ENCODE measurements around the gene RPS6KA6. TPM values are rescaled to one million over a fixed set of nuclear protein-coding genes. Genes with fewer than 3 reads are reported as not detected.
A peak's percentile ranks its signal among the peaks of the same experiment; 100 is the strongest.

The RPS6KA6 gene
- polyA plus RNA-seq, 1 of the 3 experiments (the other 2 are of a cell fraction) = 1.7 TPM

DNA sequence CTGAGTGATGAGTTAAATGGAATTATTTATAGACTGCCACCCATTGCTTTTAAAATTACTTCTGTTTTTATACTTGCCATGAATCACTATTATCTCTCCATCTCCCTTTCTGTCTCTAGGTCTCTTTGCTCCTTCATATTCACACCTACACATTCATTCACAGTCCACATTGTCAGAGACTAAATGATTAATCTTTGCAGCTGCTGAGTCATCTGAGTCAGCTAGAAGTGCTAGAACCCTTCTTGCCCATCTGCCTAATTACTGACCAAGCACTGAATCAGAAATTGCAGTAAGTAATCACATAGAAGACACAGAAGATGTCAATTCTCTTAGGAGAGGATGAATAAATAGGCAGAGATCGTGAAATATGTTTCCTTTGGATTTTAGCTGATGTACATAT lies 31.6 kb upstream of the RPS6KA6 start:
- 4% methylated on average over 1 of the region's 1 CpG for WGBS (ENCODE audit: low lambda C conversion rate)

DNA sequence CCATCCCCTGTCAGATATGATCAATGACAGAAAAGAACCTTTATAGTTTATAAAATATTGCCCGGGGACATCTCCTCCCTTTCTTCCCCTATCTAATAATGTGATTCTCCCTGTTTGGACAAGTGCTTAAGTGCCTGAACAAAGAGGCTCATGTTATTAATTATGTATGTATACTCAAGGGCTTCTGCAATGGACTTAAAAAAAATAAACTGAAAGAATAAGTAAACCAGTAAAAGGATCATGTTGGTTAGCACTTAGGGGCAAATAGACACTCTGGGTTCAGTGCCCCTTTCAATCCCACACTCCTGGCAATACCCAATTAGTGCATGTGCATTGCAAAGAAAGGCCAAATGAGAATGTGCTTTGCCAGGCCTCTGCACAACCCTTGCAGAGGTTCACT lies 30.7 kb upstream of the RPS6KA6 start:
- H3K4me2 ChIP-seq = no peak overlapping the region
- H3K4me3 ChIP-seq (ENCODE audit: low read depth in 2 of 2, low read length in 1 of 2) = no peak overlapping the region
- H3K9me2 ChIP-seq = no peaks in the 10 kb centered on the region
- no peak for TF ChIP-seq RAD21 (IDR thresholded peaks at IDR 0.05; ENCODE audit: low read length)
- peak in 1 of 2 experiments; percentile 21; a peak in 1 of 4 replicates for TF ChIP-seq EP300 (IDR thresholded peaks at IDR 0.05; ENCODE audit: borderline replicate concordance in 1 of 2, low read depth in 1 of 2, low read length in 1 of 2)
- H3K9me3 ChIP-seq = no peaks in the 10 kb centered on the region
- no peaks in the 10 kb centered on the region for H3F3A ChIP-seq (replicated peaks; ENCODE audit: insufficient read depth)
- no peaks in the 10 kb centered on the region for H3K79me2 ChIP-seq (ENCODE audit: insufficient read depth)
- ChIA-PET POLR2A (no interaction called here), CTCF (no interaction called here)
- peaks cover 0 to 2% of the 10 kb centered on the region in 2 experiments; a peak in 2 of 4 replicates for H3K4me1 ChIP-seq (ENCODE audit: control insufficient read depth in 1 of 2, insufficient read depth in 2 of 2, low read depth in 1 of 2, low read length in 1 of 2)
- H3K27me3 ChIP-seq (ENCODE audit: insufficient read depth) = no peaks in the 10 kb centered on the region
- no peak overlapping the region for H2AFZ ChIP-seq (ENCODE audit: low read depth)
- WGBS (ENCODE audit: low lambda C conversion rate) = 19% methylated on average over 1 of the region's 1 CpG
- no peak overlapping the region for H3K27ac ChIP-seq (ENCODE audit: low read depth in 2 of 2, low read length in 1 of 2)
- H4K20me1 ChIP-seq (ENCODE audit: insufficient read depth) = no peaks in the 10 kb centered on the region
- no peak overlapping the region for H3K9ac ChIP-seq
- DNase-seq = peak; percentile 11
- H3K36me3 ChIP-seq (replicated peaks in 1 of 2; ENCODE audit: control insufficient read depth in 1 of 2, insufficient read depth in 2 of 2, low read length in 1 of 2) = no peaks in the 10 kb centered on the region

More for the DNA sequence above, 31.6 kb upstream of the RPS6KA6 start:
- Histone ChIP-seq H3K4me1 (ENCODE audit: control insufficient read depth in 1 of 2, insufficient read depth in 2 of 2, low read depth in 1 of 2, low read length in 1 of 2) (peaks cover 0 to 2% of the 10 kb centered on the region in 2 experiments; a peak in 2 of 4 replicates), H2AFZ (ENCODE audit: low read depth) (no peak overlapping the region), H3K9me2 (no peaks in the 10 kb centered on the region), H3K27ac (ENCODE audit: low read depth in 2 of 2, low read length in 1 of 2) (no peak overlapping the region), H3K4me2 (no peak overlapping the region), H3K9me3 (no peaks in the 10 kb centered on the region), H3K79me2 (ENCODE audit: insufficient read depth) (no peaks in the 10 kb centered on the region), H3K9ac (no peak overlapping the region), H3K36me3 (replicated peaks in 1 of 2; ENCODE audit: control insufficient read depth in 1 of 2, insufficient read depth in 2 of 2, low read length in 1 of 2) (no peaks in the 10 kb centered on the region), H4K20me1 (ENCODE audit: insufficient read depth) (no peaks in the 10 kb centered on the region), H3F3A (replicated peaks; ENCODE audit: insufficient read depth) (no peaks in the 10 kb centered on the region), H3K27me3 (ENCODE audit: insufficient read depth) (no peaks in the 10 kb centered on the region), H3K4me3 (ENCODE audit: low read depth in 2 of 2, low read length in 1 of 2) (no peak overlapping the region)
- DNase-seq = no peak
- ChIA-PET CTCF (no interaction called here), POLR2A (no interaction called here)
- TF ChIP-seq, protein P1, sequence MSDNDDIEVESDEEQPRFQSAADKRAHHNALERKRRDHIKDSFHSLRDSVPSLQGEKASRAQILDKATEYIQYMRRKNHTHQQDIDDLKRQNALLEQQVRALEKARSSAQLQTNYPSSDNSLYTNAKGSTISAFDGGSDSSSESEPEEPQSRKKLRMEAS (IDR thresholded peaks at IDR 0.05; ENCODE audit: low read depth) = no peak
- TF ChIP-seq, protein P2, sequence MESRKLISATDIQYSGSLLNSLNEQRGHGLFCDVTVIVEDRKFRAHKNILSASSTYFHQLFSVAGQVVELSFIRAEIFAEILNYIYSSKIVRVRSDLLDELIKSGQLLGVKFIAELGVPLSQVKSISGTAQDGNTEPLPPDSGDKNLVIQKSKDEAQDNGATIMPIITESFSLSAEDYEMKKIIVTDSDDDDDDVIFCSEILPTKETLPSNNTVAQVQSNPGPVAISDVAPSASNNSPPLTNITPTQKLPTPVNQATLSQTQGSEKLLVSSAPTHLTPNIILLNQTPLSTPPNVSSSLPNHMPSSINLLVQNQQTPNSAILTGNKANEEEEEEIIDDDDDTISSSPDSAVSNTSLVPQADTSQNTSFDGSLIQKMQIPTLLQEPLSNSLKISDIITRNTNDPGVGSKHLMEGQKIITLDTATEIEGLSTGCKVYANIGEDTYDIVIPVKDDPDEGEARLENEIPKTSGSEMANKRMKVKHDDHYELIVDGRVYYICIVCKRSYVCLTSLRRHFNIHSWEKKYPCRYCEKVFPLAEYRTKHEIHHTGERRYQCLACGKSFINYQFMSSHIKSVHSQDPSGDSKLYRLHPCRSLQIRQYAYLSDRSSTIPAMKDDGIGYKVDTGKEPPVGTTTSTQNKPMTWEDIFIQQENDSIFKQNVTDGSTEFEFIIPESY (IDR thresholded peaks at IDR 0.05; ENCODE audit: borderline replicate concordance, low read depth) = no peak
- no peak for TF ChIP-seq GATA2 (CRISPR knock-in tag; IDR thresholded peaks at IDR 0.05)

DNA sequence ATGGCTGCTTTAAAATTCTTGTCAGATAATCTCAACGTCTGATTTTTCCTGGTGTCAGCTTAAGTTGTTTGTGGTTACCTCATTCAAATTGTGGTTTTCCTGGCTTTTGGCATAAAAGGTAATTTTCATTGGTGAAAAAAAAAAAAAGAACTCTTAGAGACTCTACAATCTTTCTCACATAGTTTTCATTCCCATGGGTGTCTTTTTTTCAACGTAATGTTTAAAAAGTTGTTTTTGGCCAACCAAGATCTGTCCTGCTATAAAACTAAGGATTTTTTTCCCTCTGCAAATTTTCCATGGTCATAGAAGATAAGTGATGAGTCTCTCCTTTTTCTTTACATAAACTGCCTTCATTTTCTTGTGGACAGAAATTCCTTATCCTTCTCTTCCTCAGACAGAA lies 28.9 kb upstream of the RPS6KA6 start:
- Histone ChIP-seq H3K9ac (no peak overlapping the region), H3K4me3 (ENCODE audit: low read depth in 2 of 2, low read length in 1 of 2) (no peak overlapping the region), H3K27me3 (ENCODE audit: insufficient read depth) (no peaks in the 10 kb centered on the region), H2AFZ (ENCODE audit: low read depth) (no peak overlapping the region), H3K27ac (ENCODE audit: low read depth in 2 of 2, low read length in 1 of 2) (no peak overlapping the region), H3K9me2 (no peaks in the 10 kb centered on the region), H3K79me2 (ENCODE audit: insufficient read depth) (no peaks in the 10 kb centered on the region), H3K4me1 (ENCODE audit: control insufficient read depth in 1 of 2, insufficient read depth in 2 of 2, low read depth in 1 of 2, low read length in 1 of 2) (peaks cover 0 to 2% of the 10 kb centered on the region in 2 experiments; a peak in 2 of 4 replicates), H3K36me3 (replicated peaks in 1 of 2; ENCODE audit: control insufficient read depth in 1 of 2, insufficient read depth in 2 of 2, low read length in 1 of 2) (no peaks in the 10 kb centered on the region), H3F3A (replicated peaks; ENCODE audit: insufficient read depth) (no peaks in the 10 kb centered on the region), H3K9me3 (no peaks in the 10 kb centered on the region), H4K20me1 (ENCODE audit: insufficient read depth) (no peaks in the 10 kb centered on the region), H3K4me2 (no peak overlapping the region)
- CTCF ChIA-PET = interaction anchor here (0.7 to 0.8 kb wide), 2 partner anchors 9 to 317 kb away, joined by 3 read pairs; no protein-coding TSS in a partner anchor
- DNase-seq = no peak
- WGBS (ENCODE audit: low lambda C conversion rate) = 25% methylated on average over 2 of the region's 2 CpGs
- POLR2A ChIA-PET = no interaction called here
- TF ChIP-seq, protein P3, sequence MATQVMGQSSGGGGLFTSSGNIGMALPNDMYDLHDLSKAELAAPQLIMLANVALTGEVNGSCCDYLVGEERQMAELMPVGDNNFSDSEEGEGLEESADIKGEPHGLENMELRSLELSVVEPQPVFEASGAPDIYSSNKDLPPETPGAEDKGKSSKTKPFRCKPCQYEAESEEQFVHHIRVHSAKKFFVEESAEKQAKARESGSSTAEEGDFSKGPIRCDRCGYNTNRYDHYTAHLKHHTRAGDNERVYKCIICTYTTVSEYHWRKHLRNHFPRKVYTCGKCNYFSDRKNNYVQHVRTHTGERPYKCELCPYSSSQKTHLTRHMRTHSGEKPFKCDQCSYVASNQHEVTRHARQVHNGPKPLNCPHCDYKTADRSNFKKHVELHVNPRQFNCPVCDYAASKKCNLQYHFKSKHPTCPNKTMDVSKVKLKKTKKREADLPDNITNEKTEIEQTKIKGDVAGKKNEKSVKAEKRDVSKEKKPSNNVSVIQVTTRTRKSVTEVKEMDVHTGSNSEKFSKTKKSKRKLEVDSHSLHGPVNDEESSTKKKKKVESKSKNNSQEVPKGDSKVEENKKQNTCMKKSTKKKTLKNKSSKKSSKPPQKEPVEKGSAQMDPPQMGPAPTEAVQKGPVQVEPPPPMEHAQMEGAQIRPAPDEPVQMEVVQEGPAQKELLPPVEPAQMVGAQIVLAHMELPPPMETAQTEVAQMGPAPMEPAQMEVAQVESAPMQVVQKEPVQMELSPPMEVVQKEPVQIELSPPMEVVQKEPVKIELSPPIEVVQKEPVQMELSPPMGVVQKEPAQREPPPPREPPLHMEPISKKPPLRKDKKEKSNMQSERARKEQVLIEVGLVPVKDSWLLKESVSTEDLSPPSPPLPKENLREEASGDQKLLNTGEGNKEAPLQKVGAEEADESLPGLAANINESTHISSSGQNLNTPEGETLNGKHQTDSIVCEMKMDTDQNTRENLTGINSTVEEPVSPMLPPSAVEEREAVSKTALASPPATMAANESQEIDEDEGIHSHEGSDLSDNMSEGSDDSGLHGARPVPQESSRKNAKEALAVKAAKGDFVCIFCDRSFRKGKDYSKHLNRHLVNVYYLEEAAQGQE (IDR thresholded peaks at IDR 0.05; ENCODE audit: low read depth, low read length) = no peak
- TF ChIP-seq JUND (IDR thresholded peaks at IDR 0.05) = no peak
- TF ChIP-seq, protein P4, sequence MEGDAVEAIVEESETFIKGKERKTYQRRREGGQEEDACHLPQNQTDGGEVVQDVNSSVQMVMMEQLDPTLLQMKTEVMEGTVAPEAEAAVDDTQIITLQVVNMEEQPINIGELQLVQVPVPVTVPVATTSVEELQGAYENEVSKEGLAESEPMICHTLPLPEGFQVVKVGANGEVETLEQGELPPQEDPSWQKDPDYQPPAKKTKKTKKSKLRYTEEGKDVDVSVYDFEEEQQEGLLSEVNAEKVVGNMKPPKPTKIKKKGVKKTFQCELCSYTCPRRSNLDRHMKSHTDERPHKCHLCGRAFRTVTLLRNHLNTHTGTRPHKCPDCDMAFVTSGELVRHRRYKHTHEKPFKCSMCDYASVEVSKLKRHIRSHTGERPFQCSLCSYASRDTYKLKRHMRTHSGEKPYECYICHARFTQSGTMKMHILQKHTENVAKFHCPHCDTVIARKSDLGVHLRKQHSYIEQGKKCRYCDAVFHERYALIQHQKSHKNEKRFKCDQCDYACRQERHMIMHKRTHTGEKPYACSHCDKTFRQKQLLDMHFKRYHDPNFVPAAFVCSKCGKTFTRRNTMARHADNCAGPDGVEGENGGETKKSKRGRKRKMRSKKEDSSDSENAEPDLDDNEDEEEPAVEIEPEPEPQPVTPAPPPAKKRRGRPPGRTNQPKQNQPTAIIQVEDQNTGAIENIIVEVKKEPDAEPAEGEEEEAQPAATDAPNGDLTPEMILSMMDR (IDR thresholded peaks at IDR 0.05) = no peak
- no peak for TF ChIP-seq RCOR1 (IDR thresholded peaks at IDR 0.05; ENCODE audit: low read length)
- TF ChIP-seq, protein P2 (IDR thresholded peaks at IDR 0.05; ENCODE audit: borderline replicate concordance, low read depth) = no peak
- TF ChIP-seq, protein P1 (IDR thresholded peaks at IDR 0.05; ENCODE audit: low read depth) = no peak
- no peak for TF ChIP-seq SIN3A (IDR thresholded peaks at IDR 0.05; ENCODE audit: borderline replicate concordance, low read depth, low read length)

Measured in SK-N-SH (cell line).